HG03039 (cell line): ENCODE measurements around the gene SCN4A.
"Not testable (repeated sequence)": the region's sequence is repeated elsewhere in the genome, so short reads cannot be mapped to it uniquely, and the experiment has no call there.

ENCODE experiments used
- ATAC-seq: cut with Tn5 transposase; IDR thresholded peaks from one replicate; pipeline ENCODE4 v1.9.1; 2021; ENCODE audit warnings: mild to moderate bottlenecking, moderate library complexity; ENCODE audit not compliant: unreplicated experiment

Gene SCN4A

DNA sequence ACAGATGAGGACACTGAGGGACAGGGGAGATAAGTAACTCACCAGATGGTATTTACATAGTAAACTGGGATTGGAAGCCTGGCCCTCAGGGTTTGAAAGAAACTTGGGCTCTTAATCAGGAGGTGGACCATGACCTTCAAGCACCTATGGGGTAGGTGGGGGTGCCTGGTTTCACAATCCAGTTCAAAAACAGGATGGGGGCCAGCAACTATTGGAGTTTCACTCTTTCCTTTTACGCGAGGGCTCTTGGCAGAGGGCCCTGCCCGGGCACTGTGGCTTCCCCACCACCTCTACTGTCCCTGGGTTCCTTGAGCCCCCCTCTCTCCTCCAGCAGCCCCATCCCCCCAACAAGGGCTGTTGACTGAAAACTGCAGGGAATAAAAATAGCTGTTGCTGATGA, 14.1 kb upstream of the SCN4A start:
- no peak for ATAC-seq

DNA sequence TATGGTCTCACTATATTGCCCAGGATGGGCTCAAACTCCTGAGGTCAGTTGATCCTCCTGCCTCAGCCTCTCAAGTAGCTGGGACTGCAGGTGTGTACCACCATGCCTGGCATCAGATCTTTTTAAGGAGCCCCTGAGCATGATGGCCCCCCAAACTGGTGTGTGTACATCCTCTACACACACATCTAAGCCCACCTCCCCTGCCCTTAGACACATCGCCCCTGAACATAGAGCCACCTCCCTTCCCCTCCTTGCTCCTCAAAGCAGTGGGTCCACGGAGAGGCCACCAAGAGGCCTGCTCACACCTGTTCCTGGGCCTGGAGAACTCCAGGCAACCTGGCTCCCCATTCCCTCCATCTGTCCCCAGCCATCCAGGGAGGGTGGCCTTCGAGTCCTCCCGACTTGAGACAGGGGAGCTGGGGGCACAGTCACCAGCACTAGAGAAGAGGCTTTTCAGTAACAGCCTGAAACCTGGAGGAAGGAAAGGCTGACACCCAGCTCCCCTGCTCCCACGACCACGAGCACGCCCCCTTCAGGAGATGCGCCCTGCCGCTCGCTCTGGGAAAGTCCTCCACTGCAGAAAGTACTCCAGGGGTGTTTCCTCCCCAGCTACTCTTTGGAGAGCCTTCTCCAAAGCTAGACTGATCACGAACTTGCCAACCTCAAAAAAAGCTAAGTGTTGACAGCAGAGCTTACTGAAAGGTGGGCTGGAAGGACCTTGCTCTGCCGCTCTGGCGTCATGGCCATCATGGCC, 12.8 kb upstream of the SCN4A start:
- no peak for ATAC-seq

DNA sequence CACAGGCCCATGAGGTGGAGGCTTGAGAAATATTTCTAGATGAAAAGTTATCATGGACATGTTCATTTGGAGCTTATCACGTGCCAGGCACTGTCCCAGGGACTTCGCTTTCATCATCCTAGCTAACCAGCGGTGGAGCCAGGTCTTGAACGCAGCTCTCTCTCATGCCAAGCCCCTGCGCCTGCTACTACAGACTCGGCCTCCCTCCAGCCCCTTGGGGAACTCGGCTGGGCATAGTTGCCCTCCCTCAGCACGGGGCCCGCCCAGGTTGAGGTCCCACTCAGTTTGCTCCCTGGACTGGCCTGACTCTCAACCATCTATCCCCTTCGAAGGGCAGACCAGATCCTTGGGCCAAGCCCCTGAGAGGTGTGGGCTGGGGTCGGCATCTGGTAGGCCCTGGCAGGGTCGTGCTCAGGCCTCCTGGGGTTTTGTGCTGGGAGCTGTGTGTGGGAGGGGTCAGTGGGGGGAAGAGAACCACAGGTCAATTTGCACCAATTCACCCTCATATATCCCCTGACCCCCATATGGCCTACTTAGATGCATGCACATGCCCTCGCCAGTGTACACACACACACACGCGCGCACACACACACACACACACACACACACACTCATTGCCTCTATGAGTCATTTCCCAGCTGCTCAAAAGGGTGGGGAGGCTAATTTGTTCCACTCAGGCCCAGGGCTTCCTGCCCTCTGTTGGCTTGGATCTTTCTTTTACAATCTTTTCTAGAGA, 12.1 kb upstream of the SCN4A start:
- ATAC-seq = no peak

DNA sequence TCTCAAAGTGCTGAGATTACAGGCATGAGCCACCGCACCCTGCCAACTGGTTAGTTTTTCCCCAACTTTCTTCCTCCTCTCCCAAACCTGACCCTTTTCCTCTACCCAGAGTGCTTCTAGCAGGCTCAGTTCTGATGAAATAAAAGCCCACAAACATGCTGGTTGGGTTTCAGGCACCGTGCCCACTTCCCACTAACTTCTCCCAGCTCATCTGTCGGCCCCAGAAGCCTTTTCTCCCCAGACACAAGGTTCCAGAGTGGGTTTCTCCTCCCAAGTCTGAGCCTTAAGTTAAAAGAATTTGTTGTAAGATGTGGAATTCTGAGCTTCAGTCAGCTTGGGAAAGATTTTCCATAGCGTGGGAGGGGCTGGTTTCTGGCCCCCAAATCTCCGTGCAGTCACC, 11.5 kb upstream of the SCN4A start:
- no peak for ATAC-seq

DNA sequence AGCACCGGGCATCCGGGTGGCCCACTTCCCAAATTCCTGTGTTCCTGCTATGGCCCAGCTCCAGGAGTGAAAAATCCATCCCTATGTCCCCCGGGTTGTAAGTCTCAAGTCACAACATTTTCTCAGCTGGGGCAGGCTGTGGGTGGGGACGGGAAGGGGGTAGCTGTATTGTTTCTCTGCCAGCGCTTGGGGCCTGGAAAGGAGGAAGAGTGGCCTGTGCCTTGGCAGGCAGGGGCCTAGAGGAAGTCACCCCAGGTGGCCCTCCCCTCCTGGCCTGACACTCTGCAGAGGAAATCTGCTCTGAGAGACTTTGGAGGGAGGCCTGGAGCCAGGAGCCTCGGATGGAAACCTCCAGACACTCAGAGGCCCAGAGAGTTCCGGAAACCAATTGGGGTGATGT, 10.6 kb upstream of the SCN4A start:
- no peak for ATAC-seq

DNA sequence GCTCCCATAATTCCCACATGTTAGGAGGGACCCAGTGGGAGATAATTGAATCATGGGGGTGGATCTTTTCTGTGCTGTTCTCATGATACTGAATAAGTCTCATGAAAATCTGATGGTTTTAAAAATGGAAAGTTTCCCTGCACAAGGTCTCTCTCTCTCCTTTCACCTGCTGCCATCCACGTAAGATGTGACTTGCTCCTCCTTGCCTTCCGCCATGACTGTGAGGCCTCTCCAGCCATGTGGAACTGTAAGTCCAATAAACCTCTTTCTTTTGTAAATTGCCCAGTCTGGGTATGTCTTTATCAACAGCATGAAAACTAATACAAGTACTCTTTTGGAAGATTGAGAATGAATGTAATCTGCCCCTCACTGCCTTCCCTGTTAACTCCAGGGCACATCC, 9.9 kb upstream of the SCN4A start:
- ATAC-seq = not testable (repeated sequence)

DNA sequence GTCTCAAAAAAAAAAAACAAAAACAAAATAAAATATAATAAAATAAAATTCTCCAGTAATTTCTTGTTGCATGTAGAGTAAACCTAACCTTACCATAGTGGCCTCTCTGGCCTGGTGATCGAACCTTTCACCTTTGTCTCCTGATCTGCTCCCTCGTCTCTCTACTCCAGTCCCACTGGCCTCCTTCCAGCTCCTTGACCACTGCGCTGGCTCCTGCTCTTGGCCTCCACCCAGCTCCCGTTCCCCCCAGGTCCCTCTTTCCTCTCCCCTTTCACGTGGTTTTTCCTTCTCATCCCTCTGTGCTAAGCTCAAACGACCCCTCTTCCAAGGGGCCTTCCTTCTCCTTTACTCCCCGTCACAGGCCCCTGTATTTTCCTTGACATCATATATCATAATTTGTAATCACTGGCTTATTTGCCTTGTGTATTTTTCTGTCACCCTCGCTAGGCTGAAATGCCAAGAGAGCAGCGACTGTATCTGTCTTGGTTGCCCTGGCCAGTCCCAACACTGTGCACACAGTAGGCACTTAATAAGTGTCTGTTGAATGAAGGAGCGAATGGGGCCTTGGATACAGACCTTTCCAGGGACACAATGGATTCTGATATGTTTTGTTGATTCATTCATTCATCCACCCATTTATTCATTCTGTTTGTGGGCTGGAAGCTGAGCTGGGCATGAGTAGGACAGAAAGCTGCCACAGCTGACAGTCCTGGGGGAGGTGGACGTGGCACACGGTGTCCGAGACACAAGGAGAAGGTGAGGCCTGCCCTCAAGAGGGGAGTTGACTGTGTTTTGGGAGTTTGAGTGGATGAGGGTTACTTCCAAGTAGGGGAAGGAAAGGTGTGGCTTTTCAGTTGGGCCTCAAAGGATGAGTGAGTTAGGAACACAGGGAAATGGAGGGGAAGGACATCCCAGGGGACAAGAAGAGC, 5.8 kb upstream of the SCN4A start:
- ATAC-seq = no peak

DNA sequence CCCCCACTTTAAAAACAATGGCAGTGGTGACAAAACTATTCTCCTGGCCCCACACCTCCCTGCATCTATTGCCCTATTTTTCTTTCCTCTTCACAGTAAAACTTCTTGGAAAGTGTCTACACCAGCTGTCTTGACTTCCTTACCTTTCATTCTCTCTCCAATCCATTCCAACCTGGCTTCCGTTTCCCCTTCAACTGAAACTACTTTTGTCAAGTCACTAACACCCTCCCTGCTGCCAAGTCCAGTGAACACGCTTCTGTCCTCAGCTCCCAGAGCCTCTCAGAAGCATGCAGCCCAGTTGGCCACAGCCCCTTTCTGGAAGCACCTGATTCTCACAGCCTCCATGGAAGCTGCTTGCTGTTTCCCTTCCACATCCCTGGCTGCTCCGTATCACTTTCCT, 4.0 kb upstream of the SCN4A start:
- no peak for ATAC-seq

DNA sequence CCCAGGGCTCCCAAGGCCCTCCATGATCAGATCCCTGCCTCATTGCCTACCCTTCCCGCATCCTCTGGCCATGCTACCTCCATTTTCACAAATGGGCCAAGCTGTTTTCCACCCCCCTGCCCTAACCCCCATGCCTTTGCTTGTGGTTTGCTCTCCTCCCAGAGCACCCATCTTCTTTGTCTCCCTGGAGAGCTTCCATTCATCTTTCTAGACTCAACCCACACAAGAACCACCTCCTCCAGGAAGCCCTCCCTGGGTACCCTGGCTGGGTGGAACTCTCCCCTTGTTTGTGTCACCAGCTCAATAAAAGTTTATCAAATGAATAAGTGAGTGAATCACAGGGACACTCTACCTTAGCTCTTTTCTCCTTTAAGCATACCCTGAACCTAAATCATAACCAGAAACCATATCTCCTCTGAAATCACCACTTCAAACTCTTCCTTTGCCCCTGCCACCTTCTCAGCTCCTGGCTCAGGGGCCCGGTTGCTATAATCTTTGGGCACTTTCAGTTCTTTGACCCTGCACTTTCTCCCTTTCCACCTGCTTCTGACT, 2.9 kb upstream of the SCN4A start:
- ATAC-seq = no peak

DNA sequence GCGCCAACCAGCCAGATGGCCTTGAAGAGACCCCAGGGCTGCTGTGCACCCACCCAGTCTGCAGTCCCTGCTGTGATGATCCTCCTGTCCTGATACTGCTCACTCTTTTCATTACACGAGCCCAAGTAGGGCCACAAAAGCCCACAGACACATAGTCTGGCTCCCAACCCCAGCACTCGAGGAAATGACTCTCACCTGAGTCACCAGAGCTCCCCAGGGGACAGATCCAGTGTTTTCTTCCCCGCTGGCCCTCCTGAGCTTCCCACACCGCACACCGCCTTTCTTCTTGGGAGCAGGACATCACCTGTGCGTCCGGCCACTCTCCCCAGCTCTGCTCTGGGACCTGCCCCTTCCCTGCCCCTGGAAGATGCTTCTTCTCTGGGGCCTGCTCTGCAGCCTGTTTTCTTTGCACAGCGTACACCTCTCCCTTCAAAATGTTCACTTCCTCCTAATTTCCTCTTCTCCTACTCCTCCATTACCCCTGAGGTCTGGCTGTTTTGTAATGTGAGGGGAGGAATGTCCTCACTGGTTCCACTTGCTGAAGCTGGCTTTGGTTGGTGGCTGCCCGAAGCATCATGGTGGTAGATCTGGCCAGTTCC, 2.0 kb upstream of the SCN4A start:
- no peak for ATAC-seq

DNA sequence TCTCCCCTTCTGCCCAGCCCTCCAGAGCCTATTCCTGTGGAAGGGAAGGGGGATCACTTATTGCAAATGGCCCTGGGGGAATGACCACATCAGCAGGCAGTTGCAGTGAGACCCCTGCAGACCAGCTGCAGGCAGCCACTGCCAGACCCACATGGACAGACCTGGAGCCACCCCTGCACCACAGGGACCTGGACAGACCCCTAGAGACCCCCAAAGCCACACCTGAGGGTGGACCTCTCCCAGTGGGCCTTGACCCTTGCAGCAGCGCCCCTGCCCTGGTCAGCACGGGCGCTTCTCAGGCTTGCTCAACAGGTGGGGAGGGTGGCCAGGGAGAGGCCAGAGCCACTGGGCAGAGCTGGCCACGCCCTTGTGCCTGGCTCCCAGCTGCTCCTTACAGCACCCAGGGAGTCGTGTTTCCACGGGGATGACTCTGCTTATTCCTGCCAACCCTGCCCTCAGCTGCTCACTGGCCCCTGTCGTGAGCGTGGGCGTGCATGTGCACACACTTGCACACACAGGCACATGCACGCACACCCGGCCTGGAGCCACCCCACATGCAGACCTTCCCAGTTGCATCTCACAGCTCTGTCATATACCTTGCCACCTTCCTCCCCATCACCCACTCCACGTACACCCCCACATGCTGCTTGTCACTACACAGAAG, 1.3 kb upstream of the SCN4A start:
- ATAC-seq = no peak

DNA sequence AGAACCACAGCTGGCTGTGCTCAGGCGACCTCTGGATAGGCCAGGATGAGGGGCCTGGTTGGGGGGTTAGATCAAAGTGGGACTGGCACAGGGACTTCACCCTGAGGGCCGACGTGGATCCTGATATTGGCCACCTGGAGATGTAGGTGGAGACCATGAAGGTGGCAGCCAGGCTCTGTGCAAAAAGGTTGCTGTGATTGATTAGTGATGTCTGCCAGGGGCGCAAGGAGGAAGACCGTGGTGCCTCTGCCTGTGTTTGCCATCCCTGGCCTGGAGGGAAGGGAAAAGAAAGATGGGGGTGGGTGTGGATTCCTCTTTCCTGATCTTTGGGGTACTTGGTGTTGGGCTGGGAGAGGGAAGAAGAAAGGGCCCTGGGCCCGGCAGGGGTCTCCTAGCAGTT, 529 bp upstream of the SCN4A start:
- no peak for ATAC-seq

DNA sequence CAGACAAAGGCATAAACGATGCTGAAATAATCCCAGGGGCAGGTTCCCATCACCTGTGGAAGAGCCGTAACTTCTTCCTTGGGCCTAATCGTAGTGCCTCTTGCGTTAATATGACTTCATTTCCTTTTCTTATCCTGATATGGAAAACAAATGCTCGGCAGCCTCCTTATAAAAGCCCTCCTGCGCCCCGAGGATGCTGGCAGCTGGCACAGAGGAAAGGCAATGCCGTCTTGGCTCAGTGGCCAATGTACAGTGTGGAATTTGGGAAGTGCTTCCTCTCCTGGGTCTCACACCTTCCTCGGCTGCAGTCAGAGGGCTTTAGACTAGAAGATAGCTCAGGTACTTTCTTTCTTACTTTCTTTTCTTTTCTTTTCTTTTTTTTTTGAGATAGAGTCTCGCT, 3.4 kb downstream of the SCN4A start:
- ATAC-seq = no peak

DNA sequence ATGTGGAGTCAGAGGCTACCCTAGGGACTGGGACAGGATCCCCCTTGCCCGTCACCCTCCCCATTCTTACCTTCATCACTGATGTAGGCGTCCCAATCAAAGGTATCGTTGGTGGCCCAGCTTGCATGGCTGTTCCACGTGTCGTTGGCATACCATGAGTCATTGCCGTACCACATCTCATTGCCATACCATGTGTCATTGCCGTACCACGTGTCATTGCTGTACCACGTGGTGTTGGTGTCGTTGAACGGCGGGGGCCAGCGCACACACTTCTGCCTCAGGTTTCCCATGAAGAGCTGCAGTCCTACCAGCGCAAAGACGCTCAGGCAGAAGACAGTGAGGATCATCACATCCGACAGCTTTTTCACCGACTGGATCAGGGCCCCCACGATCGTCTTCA, 4.8 kb downstream of the SCN4A start:
- ATAC-seq = no peak

DNA sequence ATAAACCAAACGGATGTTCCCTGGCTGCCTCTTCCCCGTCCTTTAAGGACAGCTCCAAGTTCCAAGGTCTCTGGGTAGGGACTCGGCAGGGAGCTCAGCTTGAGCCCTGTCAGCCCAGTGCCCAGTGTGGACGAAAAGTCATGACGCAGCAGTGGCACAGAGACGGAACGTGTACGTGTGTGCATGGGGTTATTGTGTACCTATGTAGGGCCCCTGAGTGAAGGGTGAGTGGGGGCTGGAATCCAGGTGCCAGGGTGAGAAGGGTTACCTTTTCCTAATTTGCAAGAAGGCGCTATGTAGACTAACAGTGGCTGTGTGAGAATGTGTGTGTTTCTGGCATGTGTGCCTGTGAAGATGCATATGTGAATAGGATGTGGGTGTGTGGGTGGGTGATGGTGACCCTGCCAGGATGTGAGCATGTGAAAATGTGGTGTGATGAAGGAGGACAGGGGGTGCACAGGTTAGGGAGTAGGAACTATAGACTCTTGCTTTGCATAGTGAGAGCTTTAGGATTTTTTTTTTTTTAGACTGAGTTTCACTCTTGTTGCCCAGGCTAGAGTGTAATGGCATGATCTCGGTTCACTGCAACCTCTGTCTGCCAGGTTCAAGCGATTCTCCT, 6.0 kb downstream of the SCN4A start:
- ATAC-seq = no peak

DNA sequence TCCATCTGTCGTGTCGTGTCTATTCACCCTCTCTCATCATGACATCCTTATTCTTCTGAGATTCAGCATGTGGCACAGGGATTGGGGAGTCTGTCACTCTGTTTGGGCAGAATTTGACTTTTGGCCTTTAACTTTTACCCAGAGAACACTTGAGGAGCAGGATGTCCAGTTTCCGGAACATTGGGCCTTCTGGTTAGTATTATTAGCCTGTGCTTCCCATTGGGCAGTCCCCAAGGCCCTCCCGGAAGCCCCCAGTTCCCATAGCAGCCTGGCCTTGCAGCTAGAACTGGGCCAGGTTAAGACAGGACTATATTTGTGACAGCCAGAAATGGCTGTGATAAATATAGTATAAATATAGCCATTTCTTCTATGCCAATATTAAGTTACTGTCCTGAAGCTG, 9.6 kb downstream of the SCN4A start:
- ATAC-seq = no peak

DNA sequence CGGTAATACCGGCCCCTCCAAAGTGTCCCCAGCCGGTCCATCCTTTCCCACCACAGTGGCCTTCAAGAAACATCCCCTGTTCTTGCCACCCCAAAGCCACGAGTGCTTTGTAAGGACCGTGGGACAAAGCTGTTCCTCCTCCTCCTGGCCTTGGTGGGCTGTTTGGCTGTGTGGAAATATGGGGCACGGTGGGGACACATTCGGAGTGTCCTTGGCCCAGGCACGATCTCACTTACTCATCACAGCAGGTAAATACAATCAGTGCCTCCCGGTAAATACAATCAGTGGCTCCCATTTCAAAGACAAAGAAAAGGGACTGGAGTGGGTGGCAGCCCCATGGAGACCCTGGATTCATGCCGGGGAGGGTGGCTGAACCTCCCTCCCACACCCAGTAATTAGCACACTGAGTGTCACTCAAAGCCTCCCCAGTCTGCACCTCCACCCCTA, 10.4 kb downstream of the SCN4A start:
- no peak for ATAC-seq

DNA sequence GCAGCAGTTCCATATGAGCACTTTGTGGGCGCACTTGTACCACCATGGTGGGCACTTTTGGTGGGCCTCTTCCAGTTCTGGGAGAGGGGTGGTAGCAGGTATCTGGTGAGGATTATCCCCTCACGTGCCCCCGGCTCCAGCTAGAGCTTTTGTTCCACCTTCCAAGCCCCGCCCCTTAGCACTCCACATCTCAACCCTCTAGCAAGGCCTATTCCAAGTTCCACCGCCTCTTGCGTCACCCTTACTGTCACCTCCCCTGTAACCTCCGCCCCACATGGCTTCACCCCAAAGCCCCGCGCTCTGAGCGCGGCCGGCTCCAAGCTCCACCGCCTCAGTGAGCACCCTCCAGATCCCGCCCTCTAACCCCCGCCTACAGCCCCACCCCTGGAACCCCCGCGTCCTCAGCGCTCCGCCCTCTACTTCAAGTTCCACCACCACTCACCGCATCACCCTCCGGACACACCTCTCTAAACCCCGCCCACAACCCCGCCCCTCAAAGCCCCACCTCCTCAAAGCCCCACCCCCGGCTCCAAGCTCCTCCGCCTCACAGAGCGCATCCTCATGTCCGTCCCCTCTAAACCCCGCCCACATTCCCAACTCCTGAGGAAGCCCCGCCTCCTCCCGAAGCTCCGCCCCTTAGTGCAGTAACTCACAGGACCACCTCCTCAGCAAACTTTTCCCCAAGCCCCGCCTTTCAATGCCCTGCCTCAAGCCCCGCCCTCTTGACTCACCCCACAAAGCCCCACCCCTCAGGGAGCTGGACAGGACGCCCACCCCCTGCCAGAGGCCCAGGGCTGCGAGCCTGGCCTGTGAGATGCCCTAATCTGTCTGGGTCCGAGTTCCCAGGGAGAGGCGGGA, 11.1 kb downstream of the SCN4A start:
- ATAC-seq = no peak

DNA sequence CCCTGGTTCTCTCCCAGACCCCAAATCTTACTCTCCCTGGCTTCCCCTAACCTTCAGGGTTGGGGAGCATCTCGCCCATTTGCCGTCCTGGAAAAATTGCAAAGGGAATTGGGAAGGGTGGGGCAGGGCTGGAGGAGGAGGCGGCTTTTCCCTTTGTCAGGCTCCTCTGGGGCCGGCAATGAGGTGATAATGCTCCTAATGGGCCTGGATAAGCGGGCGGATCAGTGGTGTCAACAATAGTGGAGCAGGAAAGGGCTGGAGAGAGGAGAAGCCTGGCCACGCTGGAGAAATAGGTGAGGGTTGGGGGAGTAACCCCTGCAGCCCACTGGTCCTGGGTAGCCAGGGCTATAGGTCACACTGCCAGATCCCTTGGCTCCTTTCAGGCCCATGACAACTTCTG, 12.3 kb downstream of the SCN4A start:
- no peak for ATAC-seq
